H1 (cell line): ENCODE results near the gene IFT20. TPM values are rescaled to one million over a fixed set of nuclear protein-coding genes. Genes with fewer than 3 reads are reported as not detected.

Experiments
- CTCF ChIA-PET: fragments of 300-600 bp; sonication (Branson Sonifier 250); formaldehyde crosslinking; loops from one replicate; lab custom pipeline; 2021; ENCODE audit not compliant: partially characterized antibody; lab: Charles Lee
- POLR2A ChIA-PET: fragments of 300-600 bp; sonication (Branson Sonifier 250); formaldehyde crosslinking; loops from one replicate; lab custom pipeline; 2021; ENCODE audit warnings: inconsistent platforms; ENCODE audit not compliant: partially characterized antibody; lab: Charles Lee
- DNase-seq, 2 experiments: peaks; one replicate each; pipeline versions ENCODE4 v3.0.0 to v3.0.0-alpha.2; 2010 to 2022; ENCODE audit warnings: low spot score in 2 of 2, low read depth in 1 of 2, mixed read lengths in 1 of 2
- FAIRE-seq: peaks from 2 replicates; lab custom pipeline; 2011; peaks lifted over from hg19 to GRCh38; lab: Jason Lieb, UNC
- H2AFZ ChIP-seq: 2 replicates; pipeline ENCODE4 v1.8.1; 2012; ENCODE audit warnings: low read length, inconsistent platforms
- H2AK5ac ChIP-seq: 2 replicates; pipeline ENCODE4 v1.6.1; 2013; ENCODE audit warnings: low read depth, low read length
- H2BK120ac ChIP-seq: replicated peaks from 2 replicates; pipeline ENCODE3; 2013; ENCODE audit warnings: low read depth, low read length, inconsistent platforms
- H2BK12ac ChIP-seq: 2 replicates; pipeline ENCODE4 v1.6.1; 2013; ENCODE audit warnings: low read depth, low read length
- H2BK15ac ChIP-seq: 2 replicates; pipeline ENCODE4 v1.6.1; 2013; ENCODE audit warnings: low read length
- H2BK20ac ChIP-seq: 2 replicates; pipeline ENCODE4 v1.6.1; 2013; ENCODE audit warnings: low read length
- H2BK5ac ChIP-seq: 2 replicates; pipeline ENCODE4 v1.6.1; 2013; ENCODE audit warnings: low read depth, low read length
- H3K14ac ChIP-seq: 2 replicates; pipeline ENCODE4 v1.6.1; 2013; ENCODE audit warnings: inconsistent platforms; ENCODE audit not compliant: insufficient read length
- H3K18ac ChIP-seq: 2 replicates; pipeline ENCODE4 v1.6.1; 2013; ENCODE audit warnings: low read length; ENCODE audit errors: extremely low read depth
- H3K23ac ChIP-seq: 2 replicates; pipeline ENCODE4 v1.6.1; 2013; ENCODE audit warnings: inconsistent platforms; ENCODE audit not compliant: insufficient read length
- H3K23me2 ChIP-seq: 2 replicates; pipeline ENCODE4 v1.6.1; 2013; ENCODE audit warnings: low read depth, low read length
- H3K27ac ChIP-seq: 2 replicates; pipeline ENCODE4 v1.6.1; 2011; ENCODE audit warnings: low read depth, low read length, inconsistent platforms
- H3K27me3 ChIP-seq, 4 experiments: replicated peaks in 1 of 4; 1 replicate in 1 of 4; 2 replicates in 3 of 4; pipeline versions ENCODE4 v1.6.1 to v1.8.1; 2011 to 2013; ENCODE audit warnings: low read length in 3 of 4, mild to moderate bottlenecking in 3 of 4, inconsistent platforms in 2 of 4, mixed read lengths in 2 of 4, moderate library complexity in 1 of 4; ENCODE audit not compliant: control insufficient read depth in 3 of 4, insufficient read depth in 3 of 4; ENCODE audit errors: extremely low read depth in 1 of 4
- H3K36me3 ChIP-seq, 4 experiments: 2 replicates each; pipeline versions ENCODE4 v1.6.1 to v1.8.1; 2011 to 2013; ENCODE audit warnings: mild to moderate bottlenecking in 4 of 4, low read length in 3 of 4, moderate library complexity in 2 of 4, control low read depth in 1 of 4, inconsistent platforms in 1 of 4; ENCODE audit not compliant: insufficient read depth in 4 of 4, control insufficient read depth in 2 of 4
- H3K4ac ChIP-seq: replicated peaks from 2 replicates; pipeline ENCODE3; 2013; ENCODE audit warnings: low read length, low read depth, mixed read lengths, inconsistent platforms; ENCODE audit not compliant: insufficient read length
- H3K4me1 ChIP-seq, 4 experiments: replicated peaks in 1 of 4; 1 replicate in 1 of 4; 2 replicates in 3 of 4; pipeline versions ENCODE4 v1.6.1 to v1.8.1; 2011 to 2013; ENCODE audit warnings: low read length in 3 of 4, inconsistent platforms in 2 of 4, mixed read lengths in 1 of 4; ENCODE audit not compliant: insufficient read depth in 4 of 4, control insufficient read depth in 3 of 4
- H3K4me2 ChIP-seq, 2 experiments: 2 replicates each; pipeline versions ENCODE4 v1.6.1 to v1.8.1; 2011 to 2013; ENCODE audit warnings: low read depth in 2 of 2, low read length in 2 of 2, control low read depth in 1 of 2, inconsistent platforms in 1 of 2, mild to moderate bottlenecking in 1 of 2; ENCODE audit not compliant: insufficient read depth in 1 of 2
- H3K4me3 ChIP-seq, 4 experiments: fragments of 200-600, 300-600 bp in 1 of 4; sonication (generic), shearing (Covaris generic), sonication (Bioruptor Twin) in 1 of 4; 2 replicates each; pipeline versions ENCODE4 v1.5.1 to v1.8.1; 2011 to 2016; ENCODE audit warnings: low read length in 4 of 4, low read depth in 3 of 4, control low read depth in 2 of 4, inconsistent platforms in 2 of 4, mild to moderate bottlenecking in 2 of 4, mixed read lengths in 1 of 4, moderate library complexity in 1 of 4; ENCODE audit not compliant: insufficient read depth in 2 of 4; ENCODE audit errors: extremely low read depth in 1 of 4
- H3K56ac ChIP-seq: replicated peaks from 2 replicates; pipeline ENCODE3; 2013; ENCODE audit warnings: low read depth, mild to moderate bottlenecking, mixed read lengths, low read length, inconsistent platforms; ENCODE audit not compliant: insufficient read length
- H3K79me1 ChIP-seq: 2 replicates; pipeline ENCODE4 v1.6.1; 2013; ENCODE audit warnings: low read depth, low read length, control low read depth
- H3K79me2 ChIP-seq, 2 experiments: 2 replicates each; pipeline versions ENCODE4 v1.6.1 to v1.8.1; 2012 to 2013; ENCODE audit warnings: low read length in 2 of 2, mild to moderate bottlenecking in 2 of 2, inconsistent platforms in 1 of 2; ENCODE audit not compliant: insufficient read depth in 2 of 2, control insufficient read depth in 1 of 2
- H3K9ac ChIP-seq, 4 experiments: replicated peaks in 1 of 4; 1 replicate in 1 of 4; 2 replicates in 3 of 4; pipeline versions ENCODE4 v1.6.1 to v1.8.1; 2011 to 2013; ENCODE audit warnings: low read depth in 3 of 4, low read length in 3 of 4, control low read depth in 2 of 4, mild to moderate bottlenecking in 2 of 4, moderate library complexity in 2 of 4, inconsistent platforms in 1 of 4; ENCODE audit errors: extremely low read depth in 1 of 4
- H3K9me3 ChIP-seq, 2 experiments: 2 replicates each; pipeline versions ENCODE4 v1.6.1 to v1.8.1; 2012 to 2013; ENCODE audit warnings: mild to moderate bottlenecking in 2 of 2, moderate library complexity in 2 of 2, control low read depth in 1 of 2, inconsistent platforms in 1 of 2, low read depth in 1 of 2, low read length in 1 of 2, mixed read lengths in 1 of 2; ENCODE audit not compliant: insufficient read depth in 2 of 2
- H4K20me1 ChIP-seq, 2 experiments: replicated peaks in 1 of 2; 2 replicates each; pipeline versions ENCODE3 to v1.8.1; 2011 to 2013; ENCODE audit warnings: inconsistent platforms in 2 of 2, low read length in 2 of 2, mild to moderate bottlenecking in 1 of 2; ENCODE audit not compliant: insufficient read depth in 2 of 2, control insufficient read depth in 1 of 2
- H4K5ac ChIP-seq: 2 replicates; pipeline ENCODE4 v1.6.1; 2013; ENCODE audit warnings: low read length, low read depth, mixed read lengths, inconsistent platforms; ENCODE audit not compliant: insufficient read length
- H4K8ac ChIP-seq: 2 replicates; pipeline ENCODE4 v1.8.0; 2013; ENCODE audit warnings: mild to moderate bottlenecking, moderate library complexity, low read length, inconsistent platforms; ENCODE audit not compliant: insufficient read depth; ENCODE audit errors: extremely low read depth
- H4K91ac ChIP-seq: replicated peaks from 2 replicates; pipeline ENCODE3; 2013; ENCODE audit warnings: low read length, mixed read lengths, inconsistent platforms; ENCODE audit not compliant: insufficient read length
- TAF1 ChIP-seq: IDR thresholded peaks from 2 replicates; pipeline ENCODE4 v1.6.1; 2011; ENCODE audit warnings: mild to moderate bottlenecking, low read depth, low read length
- WGBS, 2 experiments: shearing (Covaris generic) in 1 of 2; methylation state at CpG; one replicate each; pipeline versions ENCODE4 v1.1.6 to v1.1.7; 2013 to 2015; ENCODE audit warnings: low lambda C conversion rate in 2 of 2, mixed read lengths in 2 of 2, inconsistent platforms in 1 of 2, low coverage in 1 of 2, missing lambda C conversion rate in 1 of 2; ENCODE audit not compliant: insufficient replicate concordance in 2 of 2, insufficient coverage in 1 of 2, insufficient read length in 1 of 2; ENCODE audit errors: extremely low coverage in 1 of 2, missing lambda C conversion rate in 1 of 2; 5-methylcytosine and 5-hydroxymethylcytosine counted together
- polyA plus RNA-seq, 7 experiments: library from polyadenylated mRNA; depleted of rRNA in 3 of 7; stranded (reverse) in 5 of 7; unstranded in 2 of 7; fragments of >200 nt in 5 of 7; fragments of 200-250 nt in 2 of 7; gene quantifications; 1 replicate in 5 of 7; 2 replicates in 1 of 7; 4 replicates in 1 of 7; pipeline versions ENCODE4 v1.2.1 to v1.2.3, GENCODE V29; 2011 to 2013; ENCODE audit warnings: missing spikeins in 2 of 7, mixed read lengths in 2 of 7
- total RNA-seq: library from RNA; stranded (reverse); fragmentation: NEBNext Ultra II Directional; extraction: Animal tissue kit (Norgen Biotek cat#: 25700); gene quantifications from 2 replicates; pipeline ENCODE4 v1.2.1, GENCODE V29; 2021
- TF ChIP-seq, protein P1 (sequence below), 3 experiments: IDR thresholded peaks; 1 replicate in 2 of 3; 2 replicates in 1 of 3; pipeline versions ENCODE4 v1.5.1 to v1.6.1; 2011; ENCODE audit warnings: low read length in 3 of 3, mild to moderate bottlenecking in 3 of 3, inconsistent platforms in 2 of 3, low read depth in 1 of 3, moderate library complexity in 1 of 3; ENCODE audit not compliant: insufficient read depth in 1 of 3; ENCODE audit errors: control extremely low read depth in 1 of 3

IFT20 gene
- total and polyA plus RNA-seq, 2 of the 8 experiments (the other 6 are each of a cell fraction or from before 2014, with no cell fraction given): 9.0 to 21.0 TPM

GRCh38 chr17:28324781-28325180, 10.5 kb downstream of the IFT20 start:
- H3K23me2 ChIP-seq: peaks cover 2% of the 10 kb centered on the region; the same call in 1 of the 2 replicates
- ChIA-PET POLR2A (interaction anchor here (0.7 to 2.1 kb wide), 4 partner anchors 10 to 33 kb away, joined by 3 to 8 read pairs (median 5); partner anchors contain the start of genes IFT20, POLDIP2 and TNFAIP1), CTCF (no interaction called here)
- H3K14ac ChIP-seq: no peak overlapping the region
- no peak overlapping the region for H2AK5ac ChIP-seq
- peaks cover 35 to 70% of the 10 kb centered on the region in 2 experiments for H3K79me2 ChIP-seq
- H3K27me3 ChIP-seq: no peaks in the 10 kb centered on the region
- H3K36me3 ChIP-seq: peaks cover 10 to 44% (median 32%) of the 10 kb centered on the region in 4 experiments
- no peak overlapping the region for H2BK5ac ChIP-seq
- H3K4me2 ChIP-seq: no peak overlapping the region
- no peak overlapping the region for H4K91ac ChIP-seq
- peaks cover 0 to 7% (median 3%) of the 10 kb centered on the region in 4 experiments; a peak in 2 of 7 replicates for H3K4me1 ChIP-seq
- H3K4me3 ChIP-seq: no peak overlapping the region
- no peak overlapping the region for H3K23ac ChIP-seq
- 90% methylated on average over 3 of the region's 3 CpGs; no CpG with 5 or more reads in 1 of the 2 experiments for WGBS, 2 experiments
- H3K56ac ChIP-seq: no peak overlapping the region
- no peak overlapping the region for H2AFZ ChIP-seq
- 0 out of 2 replicates have a peak, but pooled peaks cover 4% of the 10 kb centered on the region for H3K79me1 ChIP-seq
- no peak overlapping the region for H3K4ac ChIP-seq
- no peak for FAIRE-seq
- no peak overlapping the region for H3K27ac ChIP-seq
- H4K8ac ChIP-seq: no peak overlapping the region
- no peak overlapping the region for H2BK120ac ChIP-seq
- DNase-seq: no peak
- no peak overlapping the region for H2BK15ac ChIP-seq
- H3K9ac ChIP-seq: no peak overlapping the region
- no peaks in the 10 kb centered on the region for H3K9me3 ChIP-seq
- peaks cover 6 to 22% of the 10 kb centered on the region in 2 experiments for H4K20me1 ChIP-seq
- no peak overlapping the region for H2BK20ac ChIP-seq
- no peak overlapping the region for H4K5ac ChIP-seq
- no peak overlapping the region for H3K18ac ChIP-seq
- no peak overlapping the region for H2BK12ac ChIP-seq
- TF ChIP-seq, protein P1, sequence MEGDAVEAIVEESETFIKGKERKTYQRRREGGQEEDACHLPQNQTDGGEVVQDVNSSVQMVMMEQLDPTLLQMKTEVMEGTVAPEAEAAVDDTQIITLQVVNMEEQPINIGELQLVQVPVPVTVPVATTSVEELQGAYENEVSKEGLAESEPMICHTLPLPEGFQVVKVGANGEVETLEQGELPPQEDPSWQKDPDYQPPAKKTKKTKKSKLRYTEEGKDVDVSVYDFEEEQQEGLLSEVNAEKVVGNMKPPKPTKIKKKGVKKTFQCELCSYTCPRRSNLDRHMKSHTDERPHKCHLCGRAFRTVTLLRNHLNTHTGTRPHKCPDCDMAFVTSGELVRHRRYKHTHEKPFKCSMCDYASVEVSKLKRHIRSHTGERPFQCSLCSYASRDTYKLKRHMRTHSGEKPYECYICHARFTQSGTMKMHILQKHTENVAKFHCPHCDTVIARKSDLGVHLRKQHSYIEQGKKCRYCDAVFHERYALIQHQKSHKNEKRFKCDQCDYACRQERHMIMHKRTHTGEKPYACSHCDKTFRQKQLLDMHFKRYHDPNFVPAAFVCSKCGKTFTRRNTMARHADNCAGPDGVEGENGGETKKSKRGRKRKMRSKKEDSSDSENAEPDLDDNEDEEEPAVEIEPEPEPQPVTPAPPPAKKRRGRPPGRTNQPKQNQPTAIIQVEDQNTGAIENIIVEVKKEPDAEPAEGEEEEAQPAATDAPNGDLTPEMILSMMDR (IDR thresholded peaks at IDR 0.05; ENCODE audit: control extremely low read depth in 1 of 3, insufficient read depth in 1 of 3, low read depth in 1 of 3, low read length in 3 of 3): no peak
- TF ChIP-seq TAF1: no peak
